Esophagus (tissue), 2 donors: ENCODE data around the gene LOC128125822.

Experiments used
- H3K27ac ChIP-seq, 2 donors: one replicate each; pipeline ENCODE4 v1.5.1; 2013; ENCODE audit warnings: low read depth in 2 of 2, mild to moderate bottlenecking in 2 of 2, inconsistent platforms in 1 of 2, low read length in 1 of 2, moderate library complexity in 1 of 2
- H3K27me3 ChIP-seq, 2 donors: one replicate each; pipeline ENCODE4 v1.6.1; 2013; ENCODE audit warnings: low read length in 2 of 2, control low read depth in 1 of 2, mild to moderate bottlenecking in 1 of 2; ENCODE audit not compliant: insufficient read depth in 2 of 2, control insufficient read depth in 1 of 2
- H3K36me3 ChIP-seq, 2 donors: one replicate each; pipeline ENCODE4 v1.6.1; 2013; ENCODE audit warnings: low read length in 1 of 2; ENCODE audit not compliant: control insufficient read depth in 2 of 2, insufficient read depth in 2 of 2
- H3K4me1 ChIP-seq, 2 donors: one replicate each; pipeline ENCODE4 v1.6.1; 2013; ENCODE audit warnings: low read length in 1 of 2; ENCODE audit not compliant: control insufficient read depth in 2 of 2, insufficient read depth in 2 of 2
- H3K4me3 ChIP-seq, 2 donors: one replicate each; pipeline ENCODE4 v1.5.1; 2013; ENCODE audit warnings: low read length in 2 of 2, mild to moderate bottlenecking in 2 of 2, low read depth in 1 of 2, moderate library complexity in 1 of 2
- H3K9me3 ChIP-seq, 2 donors: one replicate each; pipeline ENCODE4 v1.6.1; 2013; ENCODE audit warnings: mild to moderate bottlenecking in 2 of 2, low read depth in 1 of 2, low read length in 1 of 2, moderate library complexity in 1 of 2; ENCODE audit not compliant: control insufficient read depth in 2 of 2, insufficient read depth in 1 of 2
- WGBS, 2 donors: extraction: QIAGEN DNeasy Blood & Tissue Kit; methylation state at CpG; one replicate each; pipeline ENCODE4 v1.1.7; 2013; 5-methylcytosine and 5-hydroxymethylcytosine counted together
- donor health status: healthy with polysubstance abuse.
- donor health status: Bipolar disorder and iron deficiency.

Gene LOC128125822

DNA sequence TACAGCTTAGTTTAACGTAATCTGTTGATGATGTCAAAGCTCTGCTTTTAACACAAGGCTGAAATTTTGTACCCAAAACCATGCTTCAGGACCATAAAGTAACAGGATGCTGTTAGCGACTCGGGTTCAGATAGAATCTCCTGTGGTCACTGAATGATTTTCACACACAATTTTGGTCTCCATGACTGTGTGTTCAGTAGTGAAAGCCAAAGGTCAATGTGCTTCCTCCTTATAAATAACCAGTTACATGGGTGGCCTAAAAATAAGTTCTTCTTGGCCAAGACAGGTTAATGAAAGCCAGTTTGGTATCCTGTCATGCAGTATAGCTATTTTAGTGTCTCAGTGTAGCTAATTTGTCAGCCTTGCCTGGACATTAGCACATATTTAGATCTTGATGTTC, 19.1 kb upstream of the LOC128125822 start:
- H3K27me3 ChIP-seq, result no peaks in the 10 kb centered on the region
- H3K9me3 ChIP-seq, result no peaks in the 10 kb centered on the region
- no peak overlapping the region for H3K27ac ChIP-seq
- no peak overlapping the region for H3K4me3 ChIP-seq
- H3K4me1 ChIP-seq, result no peaks in the 10 kb centered on the region
- no peaks in the 10 kb centered on the region for H3K36me3 ChIP-seq
- 85 to 88% methylated on average over 3 of the region's 3 CpGs for WGBS, 2 donors

DNA sequence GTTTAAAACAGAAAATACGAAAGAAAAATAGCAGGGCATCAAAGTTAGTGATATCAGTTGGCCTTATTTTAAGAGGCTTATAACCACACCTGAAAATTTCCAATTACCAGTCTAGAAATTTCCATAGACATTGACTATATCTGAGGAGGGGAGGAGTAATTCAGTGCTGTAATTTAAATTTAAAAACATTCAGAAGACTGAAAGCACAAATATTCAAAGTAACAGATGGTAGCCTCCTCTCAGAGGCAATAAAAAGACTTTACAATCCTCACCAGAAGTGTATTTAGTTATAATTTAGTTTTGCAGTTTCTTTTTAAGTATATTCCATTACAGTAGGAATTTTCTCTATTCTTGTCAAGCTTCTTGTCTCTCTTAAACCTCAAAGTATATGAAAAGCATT, 18.4 kb upstream of the LOC128125822 start:
- WGBS, 2 donors, result 72 to 84% methylated on average over 1 of the region's 1 CpG
- Histone ChIP-seq H3K9me3 (no peaks in the 10 kb centered on the region), H3K4me3 (no peak overlapping the region), H3K27ac (no peak overlapping the region), H3K4me1 (no peaks in the 10 kb centered on the region), H3K36me3 (no peaks in the 10 kb centered on the region), H3K27me3 (no peaks in the 10 kb centered on the region)

GRCh38 chr6:63554782-63555181, 17.5 kb upstream of the LOC128125822 start:
- WGBS, 2 donors, result 79 to 90% methylated on average over 1 of the region's 1 CpG

DNA sequence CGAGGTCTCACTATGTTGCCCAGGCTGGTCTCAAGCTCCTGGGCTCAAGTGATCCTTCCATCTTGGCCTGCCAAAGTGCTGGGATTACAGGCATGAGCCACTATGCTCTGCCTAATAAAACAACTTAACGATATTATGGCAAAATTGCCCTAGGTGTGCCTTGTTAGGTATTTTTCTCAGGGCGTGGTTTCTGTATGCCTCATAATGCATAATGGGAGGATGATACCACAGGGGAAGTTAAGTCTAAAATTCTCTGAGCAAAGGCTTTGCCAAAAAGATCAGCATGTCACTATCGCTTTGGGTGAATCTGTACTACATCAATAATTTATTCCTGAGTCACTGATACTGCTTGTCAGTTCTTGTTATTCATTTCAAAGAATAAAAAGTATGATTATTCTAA, 15.9 kb upstream of the LOC128125822 start:
- Histone ChIP-seq H3K36me3 (no peaks in the 10 kb centered on the region), H3K27me3 (no peaks in the 10 kb centered on the region), H3K4me1 (no peaks in the 10 kb centered on the region), H3K4me3 (no peak overlapping the region), H3K27ac (no peak overlapping the region), H3K9me3 (no peaks in the 10 kb centered on the region)
- 73 to 79% methylated on average over 4 of the region's 4 CpGs for WGBS, 2 donors

More at GRCh38 chr6:63554782-63555181, 17.5 kb upstream of the LOC128125822 start:
- H3K4me3 ChIP-seq, result no peak overlapping the region
- no peak overlapping the region for H3K27ac ChIP-seq
- H3K4me1 ChIP-seq, result no peaks in the 10 kb centered on the region
- H3K9me3 ChIP-seq, result no peaks in the 10 kb centered on the region
- H3K36me3 ChIP-seq, result no peaks in the 10 kb centered on the region
- H3K27me3 ChIP-seq, result no peaks in the 10 kb centered on the region

GRCh38 chr6:63558278-63558677, 14.0 kb upstream of the LOC128125822 start:
- Histone ChIP-seq H3K4me1 (no peaks in the 10 kb centered on the region), H3K36me3 (no peaks in the 10 kb centered on the region), H3K27ac (no peak overlapping the region), H3K27me3 (no peaks in the 10 kb centered on the region), H3K9me3 (no peaks in the 10 kb centered on the region), H3K4me3 (no peak overlapping the region)

DNA sequence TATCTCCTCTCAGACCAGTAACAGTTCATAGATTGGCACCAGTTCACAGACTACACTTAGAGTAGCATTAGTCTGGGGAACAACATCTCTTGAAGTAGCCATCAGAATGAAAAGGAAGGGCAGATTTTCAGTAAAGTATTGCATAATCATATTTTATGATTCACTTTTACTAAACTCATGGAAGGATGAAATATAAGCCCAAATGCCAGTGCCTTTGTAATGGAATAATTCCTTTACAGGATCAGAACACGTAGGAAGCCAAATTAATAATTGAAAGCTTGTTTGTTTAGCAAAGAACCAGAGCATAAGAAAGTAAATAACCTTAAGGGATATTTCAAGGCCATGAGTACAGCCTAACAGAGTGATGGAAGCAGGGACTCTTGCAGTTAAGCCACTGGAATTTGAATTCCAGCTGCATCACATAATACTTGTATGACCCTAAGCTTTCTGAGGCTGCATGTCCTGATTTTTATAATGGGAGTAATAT, 11.4 kb upstream of the LOC128125822 start:
- H3K4me1 ChIP-seq, result no peaks in the 10 kb centered on the region
- no peaks in the 10 kb centered on the region for H3K27me3 ChIP-seq
- no peak overlapping the region for H3K27ac ChIP-seq
- 39% methylated on average over 1 of the region's 1 CpG for WGBS, 2 donors
- H3K9me3 ChIP-seq, result no peaks in the 10 kb centered on the region
- H3K36me3 ChIP-seq, result no peaks in the 10 kb centered on the region
- H3K4me3 ChIP-seq, result no peak overlapping the region

GRCh38 chr6:63561288-63561687, 11.0 kb upstream of the LOC128125822 start:
- Histone ChIP-seq H3K36me3 (no peaks in the 10 kb centered on the region), H3K9me3 (no peaks in the 10 kb centered on the region), H3K27ac (no peak overlapping the region), H3K27me3 (no peaks in the 10 kb centered on the region), H3K4me3 (no peak overlapping the region), H3K4me1 (no peaks in the 10 kb centered on the region)
- 51 to 65% methylated on average over 2 of the region's 2 CpGs for WGBS, 2 donors

- Histone ChIP-seq H3K36me3 (no peaks in the 10 kb centered on the region), H3K4me3 (no peak overlapping the region), H3K9me3 (no peaks in the 10 kb centered on the region), H3K4me1 (no peaks in the 10 kb centered on the region), H3K27me3 (no peaks in the 10 kb centered on the region), H3K27ac (no peak overlapping the region)
- 86 to 91% methylated on average over 1 of the region's 1 CpG for WGBS, 2 donors
Observed at GRCh38 chr6:63563235-63563634, 9.0 kb upstream of the LOC128125822 start.

- no peak overlapping the region for H3K27ac ChIP-seq
- no peaks in the 10 kb centered on the region for H3K27me3 ChIP-seq
- H3K4me1 ChIP-seq, result no peaks in the 10 kb centered on the region
- H3K36me3 ChIP-seq, result no peaks in the 10 kb centered on the region
- H3K9me3 ChIP-seq, result no peaks in the 10 kb centered on the region
- 77 to 83% methylated on average over 4 of the region's 4 CpGs for WGBS, 2 donors
- no peak overlapping the region for H3K4me3 ChIP-seq
Observed at GRCh38 chr6:63565058-63565726, 7.1 kb upstream of the LOC128125822 start.
